Measurements from ENCODE around the gene ERP29. TPM values are rescaled to one million over a fixed set of nuclear protein-coding genes. Genes with fewer than 3 reads are reported as not detected.

The ERP29 gene
- total and polyA plus RNA-seq, 2 of the 13 experiments (the other 11 are each of a cell fraction or from before 2014, with no cell fraction given): 111 to 147 TPM

DNA sequence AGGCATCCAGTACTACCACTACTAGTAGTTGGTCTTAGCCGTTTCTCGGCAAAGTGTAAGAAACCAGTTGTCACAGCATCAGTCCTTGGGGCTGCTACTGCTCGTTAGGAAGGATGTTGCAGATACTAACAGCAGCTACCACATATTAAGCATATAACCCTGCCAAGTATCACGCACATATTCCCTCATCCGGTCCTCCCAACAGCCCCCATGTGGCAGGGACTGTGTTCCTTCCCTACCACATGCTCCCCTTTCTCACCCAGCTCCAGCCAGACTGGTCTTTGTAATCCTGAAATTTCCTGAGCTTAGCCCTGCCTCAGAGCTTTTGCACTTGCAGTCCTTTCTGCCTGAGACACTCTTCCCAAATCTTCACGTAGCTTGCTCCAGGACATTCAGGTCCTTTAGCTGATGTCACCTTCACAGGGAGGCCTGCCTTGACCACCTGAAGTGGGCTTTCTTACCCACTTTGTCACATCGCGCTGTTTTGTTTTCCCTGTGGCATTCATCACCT is 7.8 kb downstream of the ERP29 start:
- WGBS (ENCODE audit: low lambda C conversion rate): 93% methylated on average over 8 of the region's 8 CpGs
- no TSS peak for BruUV-seq (replicated peaks)
- peaks cover 48% of the 10 kb centered on the region for H3K79me2 ChIP-seq (ENCODE audit: insufficient read depth, low read length)
- H3K27me3 ChIP-seq (ENCODE audit: control insufficient read depth in 1 of 2, insufficient read depth in 2 of 2, low read length in 2 of 2): no peaks in the 10 kb centered on the region
- ChIA-PET CTCF (ENCODE audit: low intra/inter-chr PET ratio, low total read pairs) (no interaction called here), POLR2A (interaction anchor here (5.8 kb wide), 1 partner anchor 8 kb away, joined by 62 read pairs; the partner anchor contains the start of genes ERP29 and TMEM116)
- H3K9ac ChIP-seq (ENCODE audit: insufficient read depth, low read depth, low read length): no peak overlapping the region
- TF ChIP-seq TBX3 (IDR thresholded peaks at IDR 0.05; ENCODE audit: borderline replicate concordance): no peak
- no peak for TF ChIP-seq DMAP1 (CRISPR knock-in tag; IDR thresholded peaks at IDR 0.05)
- 0 out of 2 replicates have a peak, but pooled peaks have one; percentile 19 for TF ChIP-seq POLR2G (IDR thresholded peaks at IDR 0.05; ENCODE audit: low read depth, low read length)
- TF ChIP-seq GABPA (IDR thresholded peaks at IDR 0.05; ENCODE audit: low read depth, low read length): no peak
- TF ChIP-seq GABPA (CRISPR knock-in tag; IDR thresholded peaks at IDR 0.05; ENCODE audit: low read depth): no peak
- TF ChIP-seq, protein P1, sequence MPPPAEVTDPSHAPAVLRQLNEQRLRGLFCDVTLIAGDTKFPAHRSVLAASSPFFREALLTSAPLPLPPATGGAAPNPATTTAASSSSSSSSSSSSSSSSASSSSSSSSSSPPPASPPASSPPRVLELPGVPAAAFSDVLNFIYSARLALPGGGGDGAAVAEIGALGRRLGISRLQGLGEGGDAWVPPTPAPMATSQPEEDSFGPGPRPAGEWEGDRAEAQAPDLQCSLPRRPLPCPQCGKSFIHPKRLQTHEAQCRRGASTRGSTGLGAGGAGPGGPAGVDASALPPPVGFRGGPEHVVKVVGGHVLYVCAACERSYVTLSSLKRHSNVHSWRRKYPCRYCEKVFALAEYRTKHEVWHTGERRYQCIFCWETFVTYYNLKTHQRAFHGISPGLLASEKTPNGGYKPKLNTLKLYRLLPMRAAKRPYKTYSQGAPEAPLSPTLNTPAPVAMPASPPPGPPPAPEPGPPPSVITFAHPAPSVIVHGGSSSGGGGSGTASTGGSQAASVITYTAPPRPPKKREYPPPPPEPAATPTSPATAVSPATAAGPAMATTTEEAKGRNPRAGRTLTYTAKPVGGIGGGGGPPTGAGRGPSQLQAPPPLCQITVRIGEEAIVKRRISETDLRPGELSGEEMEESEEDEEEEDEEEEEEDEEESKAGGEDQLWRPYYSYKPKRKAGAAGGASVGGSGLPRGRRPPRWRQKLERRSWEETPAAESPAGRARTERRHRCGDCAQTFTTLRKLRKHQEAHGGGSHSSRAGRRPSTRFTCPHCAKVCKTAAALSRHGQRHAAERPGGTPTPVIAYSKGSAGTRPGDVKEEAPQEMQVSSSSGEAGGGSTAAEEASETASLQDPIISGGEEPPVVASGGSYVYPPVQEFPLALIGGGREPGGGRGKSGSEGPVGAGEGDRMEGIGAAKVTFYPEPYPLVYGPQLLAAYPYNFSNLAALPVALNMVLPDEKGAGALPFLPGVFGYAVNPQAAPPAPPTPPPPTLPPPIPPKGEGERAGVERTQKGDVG (CRISPR knock-in tag; IDR thresholded peaks at IDR 0.05; ENCODE audit: borderline replicate concordance): no peak
- TF ChIP-seq POLR2A (IDR thresholded peaks at IDR 0.05; ENCODE audit: insufficient read depth in 1 of 2, low read depth in 2 of 2, low read length in 2 of 2): peak in 1 of 2 experiments; percentile 31; a peak in 2 of 4 replicates
- H3K4me2 ChIP-seq (ENCODE audit: low read depth, low read length): no peak overlapping the region
- H3K36me3 ChIP-seq (replicated peaks in 1 of 2; ENCODE audit: control insufficient read depth in 1 of 2, insufficient read depth in 2 of 2, low read length in 2 of 2): peaks cover 21 to 75% of the 10 kb centered on the region in 2 experiments
- H3K4me1 ChIP-seq (ENCODE audit: insufficient read depth, low read length): peaks cover 25% of the 10 kb centered on the region
- ATAC-seq (no peak), FAIRE-seq (no peak), DNase-seq (ENCODE audit: low spot score) (no peak)
- H3K4me3 ChIP-seq (replicated peaks in 1 of 3; ENCODE audit: insufficient read depth in 1 of 3, low read depth in 2 of 3, low read length in 3 of 3): no peak overlapping the region
- in situ Hi-C loops (cut with HindIII; ENCODE audit: extremely low pct_ligation_motif_present, low pct_unique_long_range_greater_than_20kb) (no loop called here), intact Hi-C loops (cut with micrococcal nuclease; ENCODE audit: unreplicated experiment) (no loop called here)
- no peak overlapping the region for H2AFZ ChIP-seq (ENCODE audit: low read length)
- H3K9me3 ChIP-seq (ENCODE audit: low read length): no peaks in the 10 kb centered on the region
- peaks cover 21% of the 10 kb centered on the region for H4K20me1 ChIP-seq (ENCODE audit: insufficient read depth, low read length)
- no peak overlapping the region for H3K27ac ChIP-seq (ENCODE audit: extremely low read length, insufficient read depth, low read length)
